ENCODE results near the gene TRIM54. TPM values are rescaled to one million over a fixed set of nuclear protein-coding genes. Genes with fewer than 3 reads are reported as not detected.

TRIM54 gene
- total RNA-seq, 1 experiment from 2014 or later: 3.3 TPM

DNA sequence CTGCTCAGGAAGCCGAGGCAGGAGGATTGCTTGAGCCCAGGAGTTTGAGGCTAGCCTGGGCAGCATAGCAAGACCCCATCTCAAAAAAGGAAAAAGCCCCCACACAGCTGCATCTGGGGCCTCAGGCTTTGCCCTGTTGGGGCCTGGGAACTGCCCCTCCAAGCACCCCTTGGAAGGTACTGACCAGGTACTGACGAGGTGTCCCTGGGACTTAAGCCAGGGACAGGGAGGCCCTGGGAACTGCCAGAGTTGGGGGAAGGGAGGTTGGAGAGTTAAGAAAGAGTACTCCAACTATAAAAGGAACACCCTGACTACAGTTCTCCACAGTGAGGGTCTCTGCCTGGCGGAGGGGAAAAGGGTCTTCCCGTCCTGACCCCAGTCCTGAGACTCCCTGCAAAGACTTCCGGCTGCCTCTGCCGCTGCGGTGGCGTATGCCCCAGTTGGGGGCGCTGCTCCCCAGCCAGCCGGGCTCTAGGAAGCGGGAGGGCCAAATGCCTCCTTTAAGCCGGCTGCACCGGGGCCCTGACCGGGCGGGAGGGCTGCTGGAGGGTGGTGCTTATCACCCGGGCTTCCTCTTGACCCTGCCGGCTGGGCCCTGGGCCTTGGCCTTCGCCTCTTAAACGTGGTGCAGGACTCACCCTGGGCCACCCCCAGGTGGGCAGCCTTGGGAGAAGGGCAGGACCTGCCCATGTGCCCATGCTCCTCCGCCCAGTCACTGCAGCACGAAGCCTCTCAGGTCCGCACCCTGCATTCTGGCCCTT, 32.2 kb upstream of the TRIM54 start (continued):
- no peak for TF ChIP-seq AFF4 (CRISPR knock-in tag; IDR thresholded peaks at IDR 0.05; ENCODE audit: borderline replicate concordance)
- TF ChIP-seq KAT7 (CRISPR knock-in tag; IDR thresholded peaks at IDR 0.05; ENCODE audit: borderline replicate concordance): no peak
- TF ChIP-seq USF1 (CRISPR knock-in tag; IDR thresholded peaks at IDR 0.05): no peak
- TF ChIP-seq RORB (CRISPR knock-in tag; IDR thresholded peaks at IDR 0.05): no peak
- no peak for TF ChIP-seq PRRX2 (CRISPR knock-in tag; IDR thresholded peaks at IDR 0.05)
- TF ChIP-seq CREM (CRISPR knock-in tag; IDR thresholded peaks at IDR 0.05): no peak
- TF ChIP-seq GRHL2 (CRISPR knock-in tag; IDR thresholded peaks at IDR 0.05; ENCODE audit: insufficient replicate concordance, severe bottlenecking): no peak
- peak; percentile 64; the same call in 1 of the 2 replicates for TF ChIP-seq FOXP1 (CRISPR knock-in tag; IDR thresholded peaks at IDR 0.05; ENCODE audit: borderline replicate concordance)
- TF ChIP-seq ESRRA (CRISPR knock-in tag; IDR thresholded peaks at IDR 0.05; ENCODE audit: borderline replicate concordance): no peak
- no peak for TF ChIP-seq STAT6 (CRISPR knock-in tag; conservative IDR thresholded peaks at IDR 0.05; ENCODE audit: low read depth)
- no peak for TF ChIP-seq ATF3 (CRISPR knock-in tag; conservative IDR thresholded peaks at IDR 0.05)
- TF ChIP-seq NR3C1 (CRISPR knock-in tag; conservative IDR thresholded peaks at IDR 0.05; ENCODE audit: low read depth): no peak
- TF ChIP-seq NR1H2 (CRISPR knock-in tag; IDR thresholded peaks at IDR 0.05): no peak
- TF ChIP-seq MXD4 (CRISPR knock-in tag; IDR thresholded peaks at IDR 0.05; ENCODE audit: borderline replicate concordance): no peak
- TF ChIP-seq SP1 (CRISPR knock-in tag; conservative IDR thresholded peaks at IDR 0.05): peak; percentile 60
- no peak for TF ChIP-seq ZMAT4 (CRISPR knock-in tag; IDR thresholded peaks at IDR 0.05)
- peak; percentile 94; the same call in 1 of the 2 replicates for TF ChIP-seq ZNF121 (CRISPR knock-in tag; IDR thresholded peaks at IDR 0.05)
- TF ChIP-seq E2F5 (CRISPR knock-in tag; IDR thresholded peaks at IDR 0.05): no peak
- TF ChIP-seq OVOL2 (CRISPR knock-in tag; IDR thresholded peaks at IDR 0.05; ENCODE audit: borderline replicate concordance): no peak
- no peak for TF ChIP-seq FOXK1 (CRISPR knock-in tag; IDR thresholded peaks at IDR 0.05)
- TF ChIP-seq NFE2L1 (CRISPR knock-in tag; IDR thresholded peaks at IDR 0.05): 0 out of 2 replicates have a peak, but pooled peaks have one; percentile 46
- TF ChIP-seq ZNF317 (CRISPR knock-in tag; IDR thresholded peaks at IDR 0.05; ENCODE audit: borderline replicate concordance, low read depth): no peak
- TF ChIP-seq IRF2 (CRISPR knock-in tag; IDR thresholded peaks at IDR 0.05; ENCODE audit: borderline replicate concordance, low read depth): no peak
- TF ChIP-seq SOX15 (CRISPR knock-in tag; IDR thresholded peaks at IDR 0.05): no peak
- peak; percentile 59; the same call in 1 of the 2 replicates for TF ChIP-seq HMGXB4 (CRISPR knock-in tag; IDR thresholded peaks at IDR 0.05)
- TF ChIP-seq TEAD1 (CRISPR knock-in tag; IDR thresholded peaks at IDR 0.05): no peak
- TF ChIP-seq NFYB (CRISPR knock-in tag; conservative IDR thresholded peaks at IDR 0.05; ENCODE audit: low read depth): no peak
- no peak for TF ChIP-seq JAZF1 (CRISPR knock-in tag; IDR thresholded peaks at IDR 0.05)
- no peak for TF ChIP-seq SMAD4 (CRISPR knock-in tag; IDR thresholded peaks at IDR 0.05)
